Middle frontal gyrus (tissue), 1 donor: ENCODE measurements around the gene CD40LG.

Source experiments
- DNase-seq: peaks from one replicate; pipeline ENCODE4 v3.0.0-alpha.2; 2015; ENCODE audit warnings: low spot score; ENCODE audit errors: extremely low spot score

CD40LG gene

GRCh38 chrX:136647677-136648360 lies at the start of gene CD40LG:
CD40LG (plus strand) TSS chrX:136648158; CDS start chrX:136648249, 91 bp downstream.
- DNase-seq: no peak

- no peak for DNase-seq
Measured at GRCh38 chrX:136598631-136599030, 49.3 kb upstream of the CD40LG start.

- DNase-seq: no peak
Measured at GRCh38 chrX:136600059-136600458, 47.9 kb upstream of the CD40LG start.

GRCh38 chrX:136607236-136607635 lies 40.7 kb upstream of the CD40LG start:
- DNase-seq: no peak

- no peak for DNase-seq
Measured at GRCh38 chrX:136608295-136608933, 39.5 kb upstream of the CD40LG start.

GRCh38 chrX:136616987-136617685 lies 30.8 kb upstream of the CD40LG start:
- DNase-seq: no peak

- DNase-seq: no peak
Measured at GRCh38 chrX:136619899-136620505, 28.0 kb upstream of the CD40LG start.

GRCh38 chrX:136620780-136621179 lies 27.2 kb upstream of the CD40LG start:
- DNase-seq: no peak

GRCh38 chrX:136622568-136622967 lies 25.4 kb upstream of the CD40LG start:
- no peak for DNase-seq

GRCh38 chrX:136623396-136623795 lies 24.6 kb upstream of the CD40LG start:
- DNase-seq: no peak

- DNase-seq: no peak
Measured at GRCh38 chrX:136625246-136625645, 22.7 kb upstream of the CD40LG start.

- DNase-seq: no peak
Measured at GRCh38 chrX:136626237-136626636, 21.7 kb upstream of the CD40LG start.

GRCh38 chrX:136626891-136627290 lies 21.1 kb upstream of the CD40LG start:
- no peak for DNase-seq

GRCh38 chrX:136627409-136627808 lies 20.5 kb upstream of the CD40LG start:
- no peak for DNase-seq

- DNase-seq: no peak
Measured at GRCh38 chrX:136629084-136629750, 18.7 kb upstream of the CD40LG start.

GRCh38 chrX:136630881-136631280 lies 17.1 kb upstream of the CD40LG start:
- no peak for DNase-seq

GRCh38 chrX:136635235-136635634 lies 12.7 kb upstream of the CD40LG start:
- DNase-seq: no peak

GRCh38 chrX:136636121-136636520 lies 11.8 kb upstream of the CD40LG start:
- no peak for DNase-seq

- DNase-seq: no peak
Measured at GRCh38 chrX:136639506-136640176, 8.3 kb upstream of the CD40LG start.

GRCh38 chrX:136643243-136643642 lies 4.7 kb upstream of the CD40LG start:
- no peak for DNase-seq
